HEK293 (cell line): ENCODE results near the gene TRAPPC10.

Experiments
- CTCF ChIA-PET: fragments of 350-600 bp; formaldehyde crosslinking; extraction: SDS; loops from one replicate; lab custom pipeline; 2021; ENCODE audit warnings: antibody characterized with exemption; lab: Yijun Ruan, JAX
- POLR2A ChIA-PET: fragments of 300-600 bp; formaldehyde crosslinking; extraction: SDS; loops from one replicate; lab custom pipeline; 2020; ENCODE audit warnings: antibody characterized with exemption, inconsistent platforms; lab: Yijun Ruan, JAX
- H3K27ac ChIP-seq: fragments of 200-500 bp; sonication (Bioruptor generic); 2 replicates; pipeline ENCODE4 v1.5.1; 2014; ENCODE audit warnings: low read depth, low read length, control low read depth, inconsistent platforms; ENCODE audit errors: extremely low read depth
- H3K36me3 ChIP-seq, 2 experiments: fragments of 200-500 bp in 1 of 2; sonication (Bioruptor generic) in 1 of 2; 1 replicate in 1 of 2; 2 replicates in 1 of 2; pipeline ENCODE4 v1.5.1; 2014 to 2017; ENCODE audit warnings: inconsistent platforms in 2 of 2, low read length in 2 of 2; ENCODE audit not compliant: control insufficient read depth in 2 of 2, insufficient read depth in 1 of 2
- H3K4me1 ChIP-seq: fragments of 200-500 bp; sonication (Bioruptor generic); 2 replicates; pipeline ENCODE4 v1.5.1; 2014; ENCODE audit warnings: mild to moderate bottlenecking, low read length, inconsistent platforms; ENCODE audit not compliant: control insufficient read depth, insufficient read depth
- H3K4me3 ChIP-seq: 2 replicates; pipeline ENCODE4 v1.5.1; 2011; ENCODE audit warnings: low read depth, mild to moderate bottlenecking, control low read depth, low read length, moderate library complexity
- H3K9me3 ChIP-seq: fragments of 200-500 bp; sonication (Bioruptor generic); 2 replicates; pipeline ENCODE4 v1.5.1; 2014; ENCODE audit warnings: low read depth, low read length, inconsistent platforms; ENCODE audit not compliant: control insufficient read depth, insufficient read depth
- ATF2 ChIP-seq: fragments of 450-650 bp; formaldehyde crosslinking; IDR thresholded peaks from 2 replicates; pipeline ENCODE4 v1.5.1; 2016; ENCODE audit warnings: missing biosample characterization, missing genetic modification characterization, low read depth
- BCL6B ChIP-seq: fragments of 450-650 bp; formaldehyde crosslinking; IDR thresholded peaks from 2 replicates; pipeline ENCODE4 v1.5.1; 2017; ENCODE audit warnings: missing biosample characterization, missing genetic modification characterization
- EGR2 ChIP-seq: fragments of 450-650 bp; formaldehyde crosslinking; IDR thresholded peaks from 2 replicates; pipeline ENCODE4 v1.5.1; 2016; ENCODE audit warnings: low read depth, missing biosample characterization, missing genetic modification characterization
- GLIS1 ChIP-seq: fragments of 450-650 bp; formaldehyde crosslinking; IDR thresholded peaks from 2 replicates; pipeline ENCODE4 v1.5.1; 2016; ENCODE audit warnings: missing biosample characterization, missing genetic modification characterization
- KLF8 ChIP-seq: fragments of 450-650 bp; formaldehyde crosslinking; IDR thresholded peaks from 2 replicates; pipeline ENCODE4 v1.5.1; 2016; ENCODE audit warnings: missing biosample characterization, missing genetic modification characterization
- PRDM1 ChIP-seq: fragments of 450-650 bp; formaldehyde crosslinking; IDR thresholded peaks from 2 replicates; pipeline ENCODE4; 2016; ENCODE audit warnings: missing biosample characterization, missing genetic modification characterization
- TRIM28 ChIP-seq: IDR thresholded peaks from 2 replicates; pipeline ENCODE4 v1.6.1; 2011; ENCODE audit warnings: low read length, control low read depth, borderline replicate concordance
- YY2 ChIP-seq: fragments of 450-650 bp; formaldehyde crosslinking; IDR thresholded peaks from 2 replicates; pipeline ENCODE4 v1.5.1; 2016; ENCODE audit warnings: missing biosample characterization, missing genetic modification characterization
- ZBTB48 ChIP-seq: fragments of 450-650 bp; formaldehyde crosslinking; IDR thresholded peaks from 2 replicates; pipeline ENCODE4 v1.5.1; 2016; ENCODE audit warnings: missing biosample characterization, missing genetic modification characterization
- ZFHX2 ChIP-seq: fragments of 450-650 bp; formaldehyde crosslinking; conservative IDR thresholded peaks from 2 replicates; pipeline ENCODE4 v1.5.1; 2016; ENCODE audit warnings: missing biosample characterization, missing genetic modification characterization
- ZFP37 ChIP-seq: fragments of 450-650 bp; formaldehyde crosslinking; IDR thresholded peaks from 2 replicates; pipeline ENCODE4 v1.5.1; 2016; ENCODE audit warnings: missing biosample characterization, missing genetic modification characterization
- ZFP41 ChIP-seq: fragments of 450-650 bp; formaldehyde crosslinking; IDR thresholded peaks from 2 replicates; pipeline ENCODE4 v1.5.1; 2016; ENCODE audit warnings: missing biosample characterization, missing genetic modification characterization, borderline replicate concordance
- ZNF155 ChIP-seq: fragments of 450-650 bp; formaldehyde crosslinking; IDR thresholded peaks from 2 replicates; pipeline ENCODE4 v1.5.1; 2016; ENCODE audit warnings: missing biosample characterization, missing genetic modification characterization
- ZNF2 ChIP-seq: fragments of 450-650 bp; formaldehyde crosslinking; IDR thresholded peaks from 2 replicates; pipeline ENCODE4 v1.5.1; 2016; ENCODE audit warnings: missing biosample characterization, missing genetic modification characterization
- ZNF302 ChIP-seq: fragments of 450-650 bp; formaldehyde crosslinking; IDR thresholded peaks from 2 replicates; pipeline ENCODE4 v1.5.1; 2016; ENCODE audit warnings: missing biosample characterization, missing genetic modification characterization, low read depth
- ZNF48 ChIP-seq: fragments of 450-650 bp; formaldehyde crosslinking; IDR thresholded peaks from 2 replicates; pipeline ENCODE4 v1.5.1; 2016; ENCODE audit warnings: missing biosample characterization, missing genetic modification characterization
- ZNF560 ChIP-seq: fragments of 450-650 bp; formaldehyde crosslinking; IDR thresholded peaks from 2 replicates; pipeline ENCODE4 v1.5.1; 2017; ENCODE audit warnings: missing biosample characterization, missing genetic modification characterization, borderline replicate concordance
- ZNF624 ChIP-seq: fragments of 450-650 bp; formaldehyde crosslinking; IDR thresholded peaks from 2 replicates; pipeline ENCODE4 v1.5.1; 2017; ENCODE audit warnings: missing biosample characterization, missing genetic modification characterization
- ZNF792 ChIP-seq: fragments of 450-650 bp; formaldehyde crosslinking; IDR thresholded peaks from 2 replicates; pipeline ENCODE4 v1.5.1; 2016; ENCODE audit warnings: missing biosample characterization, missing genetic modification characterization

The TRAPPC10 gene

DNA sequence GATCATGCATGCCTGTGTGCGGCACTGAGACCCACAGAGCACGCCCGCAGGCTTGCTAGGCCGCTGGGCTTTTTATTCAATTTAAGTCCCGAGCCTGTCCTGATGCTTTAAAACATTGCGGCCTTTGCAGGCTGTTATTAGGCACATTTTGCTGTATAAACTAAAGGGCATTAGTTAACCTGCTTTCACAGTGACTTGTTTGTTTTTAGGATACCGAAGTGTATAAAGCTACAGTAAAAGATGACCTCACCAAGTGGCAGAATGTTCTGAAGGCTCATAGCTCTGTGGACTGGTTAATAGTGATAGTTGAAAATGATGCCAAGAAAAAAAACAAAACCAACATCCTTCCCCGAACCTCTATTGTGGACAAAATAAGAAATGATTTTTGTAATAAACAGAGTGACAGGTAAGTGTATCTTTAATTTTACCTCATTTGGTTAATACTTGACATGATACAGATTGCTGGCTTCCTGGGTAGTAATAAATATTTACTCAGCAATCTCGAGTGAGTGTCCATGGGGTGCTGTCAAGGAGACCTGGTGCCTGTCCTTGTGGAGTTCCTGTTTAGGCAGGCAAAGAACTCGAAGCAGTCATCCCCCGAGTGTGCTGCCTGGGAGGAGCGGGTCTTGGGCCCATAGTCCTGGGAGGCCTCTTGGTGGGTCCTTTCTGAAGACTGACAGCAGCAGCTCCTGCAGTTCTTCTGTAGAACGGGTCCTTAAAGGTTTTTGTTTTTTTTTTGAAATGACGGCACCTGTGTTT lies 40.1 kb downstream of the TRAPPC10 start (continued):
- TF ChIP-seq GLIS1 (tag by site-specific recombination), result peak; percentile 46
- peak; percentile 82; the same call in 1 of the 2 replicates for TF ChIP-seq ATF2

- CTCF ChIA-PET, result no interaction called here
- Histone ChIP-seq H3K36me3 (peaks cover 10 to 48% of the 10 kb centered on the region in 2 experiments; a peak in 2 of 3 replicates), H3K4me3 (no peak overlapping the region)
- POLR2A ChIA-PET, result no interaction called here
- TF ChIP-seq YY2 (tag by site-specific recombination) (no peak), TRIM28 (no peak), PRDM1 (peak; percentile 34; the same call in 1 of the 2 replicates), ZNF560 (no peak)
- TF ChIP-seq, all 188 proteins: peak for 1
- H3K9me3 ChIP-seq, result no peaks in the 10 kb centered on the region
- H3K27ac ChIP-seq, result no peak overlapping the region
- no peaks in the 10 kb centered on the region for H3K4me1 ChIP-seq
Observed at GRCh38 chr21:44052830-44053226, 40.7 kb downstream of the TRAPPC10 start.

DNA sequence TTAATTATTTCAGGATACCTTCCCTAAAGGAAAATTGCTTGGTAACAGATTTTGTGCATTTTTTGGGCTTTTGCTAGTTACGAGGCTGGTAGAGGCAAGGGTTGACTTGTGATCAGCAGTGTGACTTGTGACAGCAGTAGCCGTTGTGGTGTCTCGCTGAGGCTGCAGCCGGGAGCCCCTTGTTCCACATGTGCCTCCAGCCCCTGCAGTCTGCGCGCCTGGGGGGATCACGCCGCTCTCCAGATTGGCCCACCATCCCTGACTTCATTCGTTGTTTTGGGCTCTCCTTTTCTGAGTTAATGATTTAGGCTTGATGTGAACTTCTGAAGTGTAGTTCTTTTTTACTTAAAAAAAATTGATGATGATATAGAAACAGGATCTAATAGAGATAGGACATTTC lies 41.5 kb downstream of the TRAPPC10 start:
- H3K36me3 ChIP-seq, result peaks cover 12 to 50% of the 10 kb centered on the region in 2 experiments; a peak in 2 of 3 replicates
- POLR2A ChIA-PET, result no interaction called here
- TF ChIP-seq ZNF2 (tag by site-specific recombination) (no peak), ZFP37 (no peak), ZBTB48 (tag by site-specific recombination) (no peak), BCL6B (tag by site-specific recombination) (no peak)
- CTCF ChIA-PET, result no interaction called here
- H3K4me1 ChIP-seq, result no peaks in the 10 kb centered on the region
- no peak overlapping the region for H3K27ac ChIP-seq
- no peaks in the 10 kb centered on the region for H3K9me3 ChIP-seq
- no peak overlapping the region for H3K4me3 ChIP-seq

GRCh38 chr21:44054710-44055109 lies 42.6 kb downstream of the TRAPPC10 start:
- TF ChIP-seq ZNF624 (tag by site-specific recombination), result no peak
- TF ChIP-seq ZNF792 (tag by site-specific recombination), result no peak
- TF ChIP-seq ZNF302 (tag by site-specific recombination), result no peak
- TF ChIP-seq YY2 (tag by site-specific recombination), result no peak
- TF ChIP-seq ZFP41 (tag by site-specific recombination), result no peak
- no peak for TF ChIP-seq ZNF155
- peak; percentile 93 for TF ChIP-seq EGR2 (tag by site-specific recombination)
- peak; percentile 84 for TF ChIP-seq ZFHX2 (tag by site-specific recombination)
- TF ChIP-seq KLF8 (tag by site-specific recombination), result no peak
- no peak for TF ChIP-seq ZNF48 (tag by site-specific recombination)
- no peak overlapping the region for H3K27ac ChIP-seq
- no peaks in the 10 kb centered on the region for H3K9me3 ChIP-seq
- no peaks in the 10 kb centered on the region for H3K4me1 ChIP-seq
- CTCF ChIA-PET, result no interaction called here
- peaks cover 12 to 56% of the 10 kb centered on the region in 2 experiments; a peak in 2 of 3 replicates for H3K36me3 ChIP-seq
- H3K4me3 ChIP-seq, result no peak overlapping the region
- POLR2A ChIA-PET, result no interaction called here
